GM21529 (cell line): ENCODE measurements around the gene ZNF345.

Experiments
- ATAC-seq: cut with Tn5 transposase; IDR thresholded peaks from one replicate; pipeline ENCODE4 v1.9.1; 2021; ENCODE audit not compliant: unreplicated experiment

The ZNF345 gene

GRCh38 chr19:36916991-36917390, 66.3 kb downstream of the ZNF345 start:
- no peak for ATAC-seq

DNA sequence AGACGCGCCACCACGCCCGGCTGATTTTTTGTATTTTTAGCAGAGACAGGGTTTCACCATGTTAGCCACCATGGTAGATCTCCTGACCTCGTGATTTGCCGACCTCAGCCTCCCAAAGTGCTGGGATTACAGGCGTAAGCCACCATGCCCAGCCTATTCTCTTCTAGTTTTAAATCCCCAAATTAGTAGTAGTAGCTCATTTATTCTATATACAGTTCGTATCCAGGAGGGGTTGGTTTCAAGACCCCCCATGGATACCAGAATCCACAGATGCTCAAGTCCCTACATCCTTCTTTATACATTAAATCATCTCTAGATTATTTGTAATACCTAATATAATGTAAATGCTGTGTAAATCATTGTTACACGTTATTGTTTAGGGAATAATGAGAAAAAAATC, 67.4 kb downstream of the ZNF345 start:
- no peak for ATAC-seq
